Stomach (tissue), 4 donors: ENCODE measurements around the gene ZMIZ1.

Source experiments
- CTCF ChIP-seq, 7 experiments: fragments of 450-650 bp in 4 of 7; fragments of 200-600 bp in 3 of 7; sonication (generic) in 3 of 7; IDR thresholded peaks; one replicate each; pipeline ENCODE4 v1.5.1; 2016 to 2019; ENCODE audit warnings: antibody characterized with exemption in 7 of 7, control low read depth in 2 of 7, mild to moderate bottlenecking in 1 of 7
- POLR2A ChIP-seq, 4 donors: fragments of 450-650 bp; IDR thresholded peaks; one replicate each; pipeline ENCODE4 v1.6.1; 2016; ENCODE audit warnings: antibody characterized with exemption in 4 of 4, control low read depth in 2 of 4, mild to moderate bottlenecking in 1 of 4, moderate library complexity in 1 of 4

GRCh38 chr10:79146611-79147130 is 77.9 kb downstream of the ZMIZ1 start:
- TF ChIP-seq CTCF (IDR thresholded peaks at IDR 0.05) (peak in 5 of 7 experiments; percentile 17 to 55 (median 34)), POLR2A (IDR thresholded peaks at IDR 0.05) (no peak)
